LNCAP (cell line): Measurements from ENCODE around the gene CMTM7.

Source experiments
- CTCF ChIP-seq: fragments of 450-650 bp; IDR thresholded peaks from 2 replicates; pipeline ENCODE4 v1.5.1; 2017; ENCODE audit warnings: mild to moderate bottlenecking

CMTM7 gene

GRCh38 chr3:32430900-32431299 is 39.2 kb downstream of the CMTM7 start:
- no peak for TF ChIP-seq CTCF

GRCh38 chr3:32431481-32431880 is 39.8 kb downstream of the CMTM7 start:
- no peak for TF ChIP-seq CTCF

DNA sequence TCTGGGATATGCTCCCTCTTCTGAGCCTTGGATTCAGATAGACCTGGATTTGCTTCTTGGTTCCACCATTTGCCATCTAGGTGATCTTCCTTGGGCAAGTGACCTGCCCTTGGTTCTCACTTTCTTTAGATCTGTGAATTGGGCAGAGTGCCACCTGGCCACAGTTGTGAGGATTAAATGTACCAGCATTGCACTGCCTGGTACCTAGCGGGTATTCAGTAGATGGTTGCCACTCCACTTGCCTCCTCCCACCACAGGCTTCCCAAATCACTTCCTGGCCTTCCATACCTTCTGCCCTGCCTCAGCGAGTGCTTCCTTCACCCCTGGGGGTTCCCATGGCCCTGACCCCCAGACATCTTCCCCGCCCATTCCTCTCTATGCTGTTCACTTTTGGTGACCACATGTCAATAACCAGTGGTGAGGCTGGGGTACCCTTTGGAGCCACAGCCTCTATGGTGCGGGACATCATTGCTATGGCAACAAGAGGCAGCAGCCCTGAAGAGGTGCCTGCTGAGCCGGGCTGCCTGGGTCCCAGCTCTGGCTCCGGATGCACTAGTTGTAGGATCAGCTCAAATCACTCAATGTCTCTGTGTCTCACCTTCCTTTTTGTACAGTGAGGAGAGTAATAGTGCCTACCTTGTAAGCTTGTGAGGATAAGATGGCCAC is 40.5 kb downstream of the CMTM7 start:
- no peak for TF ChIP-seq CTCF

DNA sequence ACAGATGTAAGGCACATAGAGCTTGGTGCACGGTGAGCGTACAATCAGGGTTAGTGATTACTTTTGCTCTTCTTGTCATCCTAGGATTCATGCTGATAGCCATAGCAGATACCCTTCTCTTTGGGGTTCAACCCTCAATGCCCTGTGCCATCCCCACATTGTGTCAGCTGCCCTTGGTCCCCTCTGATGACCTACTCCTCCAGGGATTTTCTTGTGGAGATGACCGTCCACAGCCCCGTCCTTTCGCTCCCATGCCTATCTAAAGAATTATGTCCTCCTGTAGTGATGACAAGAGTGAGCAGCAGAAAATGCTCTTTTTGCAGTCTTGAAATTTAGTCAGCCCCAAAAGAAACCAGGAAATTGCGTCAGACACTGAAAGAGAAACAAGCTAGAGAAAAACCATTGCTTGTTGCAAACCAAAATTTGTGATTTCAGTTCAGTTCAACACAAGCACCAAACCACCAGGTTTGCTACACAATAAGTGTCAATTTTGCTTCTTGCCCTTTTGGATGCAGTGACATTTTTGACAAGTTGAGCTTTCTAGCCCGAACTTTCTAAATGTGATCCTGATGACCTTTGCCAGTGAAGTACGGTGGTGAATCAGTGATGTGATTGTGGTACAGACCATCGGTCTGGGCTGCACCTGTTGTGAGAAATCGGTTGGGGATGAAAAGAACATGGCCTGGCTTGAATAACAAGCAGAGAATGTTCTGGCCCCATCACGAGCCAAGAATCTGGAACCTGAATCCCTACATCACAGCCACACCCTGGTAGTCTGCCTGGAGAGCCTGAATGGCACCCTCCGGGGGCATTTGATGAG is 41.3 kb downstream of the CMTM7 start:
- no peak for TF ChIP-seq CTCF

DNA sequence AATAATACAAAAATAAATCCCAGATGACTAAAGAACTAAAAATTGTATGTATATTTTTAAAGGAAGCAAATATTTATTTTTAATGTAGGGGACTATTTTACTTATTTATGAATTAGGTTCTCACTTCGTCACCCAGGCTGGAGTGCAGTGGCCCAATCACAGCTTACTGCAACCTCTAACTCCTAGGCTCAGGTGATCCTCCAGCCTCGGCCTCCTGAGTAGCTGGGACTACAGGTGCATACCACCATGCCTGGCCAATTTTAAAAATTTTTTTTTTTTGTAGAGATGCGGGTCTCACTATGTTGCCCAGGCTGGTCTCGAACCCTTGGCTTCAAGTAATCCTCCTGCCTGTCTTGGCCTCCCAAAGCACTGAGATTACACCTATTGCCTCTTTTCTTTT is 42.6 kb downstream of the CMTM7 start:
- no peak for TF ChIP-seq CTCF

GRCh38 chr3:32435911-32436815 is 44.5 kb downstream of the CMTM7 start:
- TF ChIP-seq CTCF = no peak

DNA sequence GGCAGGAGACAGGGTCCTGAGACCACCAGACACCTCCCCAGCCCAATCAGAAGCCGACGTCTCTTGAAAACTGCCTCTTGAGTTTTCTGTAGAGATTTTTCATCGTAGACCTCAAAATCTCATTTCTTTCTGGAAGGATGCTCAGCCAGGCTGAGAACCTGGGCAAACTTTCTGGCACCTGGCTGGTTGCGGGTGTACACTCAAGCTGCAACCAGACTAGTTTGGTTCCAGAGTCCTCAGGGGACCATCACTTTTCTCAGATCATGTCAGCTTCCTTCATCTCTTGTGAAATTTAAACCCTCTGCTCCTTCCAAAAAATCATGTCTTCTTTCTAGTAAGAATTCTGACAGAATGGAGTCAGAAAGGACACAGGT is 45.1 kb downstream of the CMTM7 start:
- TF ChIP-seq CTCF = no peak
